DMS53 (cell line): ENCODE measurements around the gene C5AR2.
"Not testable (repeated sequence)": the region's sequence is repeated elsewhere in the genome, so short reads cannot be mapped to it uniquely, and the experiment has no call there.

Experiments
- DNase-seq: peaks from one replicate; lab custom pipeline; 2025; lab: John Stamatoyannopoulos, UW

Gene C5AR2

GRCh38 chr19:47363758-47364531 lies 32.0 kb downstream of the C5AR2 start:
- peak; percentile 24 for DNase-seq

DNA sequence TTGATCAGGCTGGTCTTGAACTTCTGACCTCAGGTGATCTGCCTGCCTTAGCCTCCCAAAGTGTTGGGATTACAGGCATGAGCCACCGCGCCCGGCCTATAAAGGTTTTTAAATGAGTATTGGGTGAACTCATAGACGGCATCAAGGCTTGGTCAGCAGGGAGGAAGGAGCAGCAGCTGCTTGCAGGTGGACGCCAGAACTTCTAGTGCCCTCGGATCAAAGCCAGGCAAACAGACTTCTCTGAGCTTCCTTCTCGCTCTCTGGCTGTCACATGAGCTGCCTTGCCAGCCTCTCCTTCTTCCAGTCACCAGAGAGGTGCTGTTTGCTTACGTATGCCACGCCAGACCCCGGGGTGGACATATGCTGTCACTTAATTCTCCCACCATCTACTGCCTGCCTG lies 33.5 kb downstream of the C5AR2 start:
- DNase-seq, result not testable (repeated sequence)

GRCh38 chr19:47370045-47370611 lies 38.2 kb downstream of the C5AR2 start:
- no peak for DNase-seq

- no peak for DNase-seq
These were observed 39.3 kb downstream of the C5AR2 start for GRCh38 chr19:47371261-47371660.

- no peak for DNase-seq
These were observed 40.6 kb downstream of the C5AR2 start for GRCh38 chr19:47372603-47373002.

- DNase-seq, result no peak
These were observed 41.6 kb downstream of the C5AR2 start for GRCh38 chr19:47373246-47374240.

DNA sequence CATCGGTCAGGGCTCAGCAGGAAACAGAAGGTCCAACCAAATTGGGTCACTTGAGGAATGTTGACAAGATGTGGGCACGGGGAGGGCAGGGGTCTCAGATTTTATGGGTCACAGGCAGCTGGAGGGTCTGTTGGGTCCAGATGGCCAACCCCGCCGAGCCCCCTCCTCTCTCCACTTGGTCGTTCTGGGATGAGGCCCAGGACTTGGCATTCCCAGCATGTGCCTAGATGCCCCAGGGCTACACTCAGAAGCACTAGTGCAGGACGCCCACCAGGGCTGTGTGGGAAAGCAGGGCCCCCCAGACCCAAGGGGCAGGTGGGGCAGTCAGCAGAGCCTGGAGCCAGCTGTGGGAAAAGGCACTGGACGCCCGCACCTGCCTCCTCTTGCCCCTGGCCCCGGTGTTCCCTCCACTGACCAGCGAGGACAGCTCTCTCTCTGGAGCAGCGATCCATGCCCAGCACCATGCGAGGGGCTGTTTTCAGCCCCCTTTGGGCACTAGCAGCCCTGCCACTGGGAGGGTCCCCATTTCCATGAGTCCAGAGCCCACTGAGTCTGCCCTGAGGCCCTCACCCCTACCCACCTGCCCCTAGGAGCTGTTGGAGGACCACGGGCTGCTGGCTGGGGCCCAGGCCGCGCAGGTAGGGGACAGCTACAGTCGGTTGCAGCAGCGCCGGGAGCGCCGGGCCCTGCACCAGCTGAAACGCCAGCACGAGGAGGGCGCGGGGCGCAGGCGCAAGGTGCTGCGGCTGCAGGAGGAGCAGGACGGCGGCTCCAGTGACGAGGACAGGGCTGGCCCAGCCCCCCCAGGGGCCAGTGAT lies 43.1 kb downstream of the C5AR2 start:
- no peak for DNase-seq

DNA sequence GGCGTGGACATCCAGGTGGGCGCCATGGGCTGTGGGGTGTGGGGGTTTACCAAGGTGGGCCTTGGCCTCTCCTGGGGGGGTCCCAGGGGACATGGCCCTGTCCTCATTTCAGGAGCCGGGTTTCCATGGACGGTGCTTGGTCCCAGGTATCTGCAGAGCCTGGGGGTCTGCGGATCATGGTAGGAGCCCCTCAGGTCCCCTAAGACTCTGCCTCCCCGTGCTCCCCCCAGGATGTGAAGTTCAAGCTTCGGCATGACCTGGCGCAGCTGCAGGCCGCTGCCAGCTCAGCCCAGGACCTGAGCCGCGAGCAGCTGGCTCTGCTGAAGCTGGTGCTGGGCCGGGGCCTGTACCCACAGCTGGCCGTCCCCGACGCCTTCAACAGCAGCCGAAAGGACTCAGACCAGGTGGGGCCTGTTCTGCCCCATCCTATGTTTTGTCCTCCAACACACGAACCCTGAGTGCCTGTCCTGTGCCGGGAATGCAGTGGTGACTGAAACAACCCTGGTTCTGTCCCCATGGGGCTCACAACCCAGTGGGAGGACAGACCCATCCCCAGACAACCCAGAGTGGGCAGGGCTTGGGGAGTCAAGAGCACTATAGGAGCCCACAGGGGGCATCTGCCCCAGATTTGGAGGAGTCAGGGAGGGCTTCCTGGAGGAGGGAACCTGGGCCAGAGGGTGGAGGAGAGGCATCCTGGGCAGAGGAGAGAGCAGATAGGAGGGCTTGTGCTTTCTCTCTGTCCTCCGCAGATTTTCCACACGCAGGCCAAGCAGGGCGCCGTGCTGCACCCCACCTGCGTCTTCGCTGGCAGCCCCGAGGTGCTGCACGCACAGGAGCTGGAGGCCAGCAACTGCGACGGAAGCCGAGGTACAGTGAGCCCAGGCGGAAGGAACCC lies 44.0 kb downstream of the C5AR2 start:
- DNase-seq, result no peak

DNA sequence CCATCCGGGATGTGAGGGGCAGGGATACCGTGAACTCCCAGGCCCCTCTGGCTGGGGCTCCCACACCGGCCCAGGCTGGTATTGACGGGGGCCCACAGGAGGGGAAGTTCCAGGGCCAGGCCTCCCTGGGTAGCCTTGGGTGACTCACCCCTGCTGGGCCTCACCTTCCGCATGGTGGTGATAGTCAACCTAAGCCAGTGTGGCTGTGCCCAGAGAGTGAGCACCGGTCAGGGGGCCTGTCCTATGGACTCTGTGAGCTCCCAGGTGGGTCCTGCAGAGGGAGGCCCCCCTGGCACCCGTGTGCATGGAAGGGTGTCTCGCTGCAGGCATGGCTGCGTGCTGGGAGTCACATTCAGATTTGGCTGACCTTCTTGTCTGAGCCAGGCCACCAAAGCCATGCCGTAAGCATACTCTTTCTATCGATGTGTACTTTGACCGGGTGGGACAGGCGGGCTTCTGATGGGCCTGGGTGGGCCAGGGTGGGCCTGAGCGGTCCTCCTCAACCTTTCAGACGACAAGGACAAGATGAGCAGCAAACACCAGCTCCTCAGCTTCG lies 44.7 kb downstream of the C5AR2 start:
- DNase-seq, result no peak

DNA sequence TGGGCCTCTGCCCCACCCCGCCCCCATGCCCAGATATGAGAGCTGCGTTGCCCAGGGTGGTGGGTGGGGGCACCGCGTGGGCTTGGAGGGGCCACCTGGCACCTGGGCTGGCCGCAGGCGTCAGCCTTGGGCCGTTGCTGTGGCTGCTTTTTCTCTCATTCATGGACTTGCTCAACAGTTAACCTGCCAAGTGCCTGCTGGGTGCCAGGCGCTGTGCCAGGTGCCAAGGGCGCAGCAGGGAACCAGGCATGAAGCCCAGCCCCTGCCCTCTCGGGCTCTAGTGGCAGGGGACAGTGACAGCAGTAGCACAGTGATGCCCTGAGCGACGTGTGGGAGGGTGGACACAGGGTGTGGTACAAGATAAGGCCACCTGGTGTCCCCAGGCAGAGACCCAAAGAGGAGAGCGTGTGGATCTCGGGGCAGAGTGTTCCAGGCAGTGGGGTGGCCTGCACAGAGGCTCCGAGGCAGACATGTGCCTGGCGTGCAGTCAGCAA lies 45.3 kb downstream of the C5AR2 start:
- DNase-seq, result no peak

DNA sequence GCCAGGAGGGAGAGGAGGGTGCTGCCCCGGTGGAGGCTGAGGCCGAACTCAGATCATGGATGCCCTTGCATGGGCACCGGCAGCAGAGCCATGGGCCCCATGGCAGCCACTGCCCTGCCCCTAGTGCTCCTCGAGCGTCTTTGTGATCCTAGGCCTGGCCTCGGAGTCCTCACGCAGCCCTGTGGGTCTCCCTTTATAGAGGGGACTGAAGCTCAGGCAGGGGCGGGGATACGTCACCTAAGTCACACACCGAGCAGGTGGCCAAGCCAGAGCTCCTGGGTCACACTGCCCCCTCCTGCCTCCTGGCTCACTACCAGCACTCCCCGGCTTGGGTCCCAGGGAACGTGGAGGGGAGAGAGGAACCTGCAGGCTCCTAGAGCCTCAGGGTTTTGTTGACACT lies 45.8 kb downstream of the C5AR2 start:
- DNase-seq, result no peak

- no peak for DNase-seq
These were observed 46.3 kb downstream of the C5AR2 start for GRCh38 chr19:47378246-47378645.

- DNase-seq, result no peak
These were observed 47.5 kb downstream of the C5AR2 start for GRCh38 chr19:47379381-47379938.

DNA sequence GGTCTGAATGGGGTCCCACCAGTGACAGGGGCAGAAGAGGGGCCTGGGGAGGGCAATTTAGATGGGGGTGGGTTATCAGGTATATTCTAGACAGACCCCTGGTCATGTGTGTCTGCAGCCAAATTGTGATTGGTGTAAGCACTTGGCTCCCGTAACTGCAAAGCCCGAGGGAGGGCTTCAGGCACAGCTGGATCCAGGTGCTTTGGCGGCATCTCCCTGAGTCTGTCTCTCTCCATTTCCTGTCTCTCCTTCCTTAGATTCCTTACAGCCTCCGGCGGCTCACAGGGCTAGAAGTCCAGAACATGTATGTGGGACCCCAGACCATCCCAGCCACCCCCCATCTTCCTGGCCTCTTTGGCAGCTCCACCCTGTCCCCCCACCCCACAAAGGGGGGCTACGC lies 48.6 kb downstream of the C5AR2 start:
- DNase-seq, result no peak

GRCh38 chr19:47381121-47381520 lies 49.1 kb downstream of the C5AR2 start:
- DNase-seq, result no peak

GRCh38 chr19:47381653-47382279 lies 49.8 kb downstream of the C5AR2 start:
- DNase-seq, result no peak

DNA sequence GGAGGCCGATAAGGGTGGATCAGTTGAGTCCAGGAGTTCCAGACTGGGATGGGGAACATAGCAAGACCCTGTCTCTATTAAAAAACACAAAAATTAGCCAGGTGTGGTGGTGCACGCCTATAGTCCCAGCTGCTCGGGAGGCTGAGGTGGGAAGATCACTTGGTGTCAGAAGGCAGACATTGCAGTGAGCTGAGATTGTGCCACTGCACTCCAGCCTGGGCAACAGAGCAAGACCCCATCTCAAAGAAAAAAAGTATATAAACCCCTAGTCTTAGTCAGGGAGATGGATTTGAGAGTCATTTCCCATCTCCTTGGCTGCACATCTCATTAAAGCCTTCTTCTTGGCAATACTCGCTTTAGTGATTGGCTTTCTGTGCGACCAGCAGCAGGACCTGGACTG lies 51.9 kb downstream of the C5AR2 start:
- not testable (repeated sequence) for DNase-seq

GRCh38 chr19:47384533-47384932 lies 52.6 kb downstream of the C5AR2 start:
- not testable (repeated sequence) for DNase-seq

DNA sequence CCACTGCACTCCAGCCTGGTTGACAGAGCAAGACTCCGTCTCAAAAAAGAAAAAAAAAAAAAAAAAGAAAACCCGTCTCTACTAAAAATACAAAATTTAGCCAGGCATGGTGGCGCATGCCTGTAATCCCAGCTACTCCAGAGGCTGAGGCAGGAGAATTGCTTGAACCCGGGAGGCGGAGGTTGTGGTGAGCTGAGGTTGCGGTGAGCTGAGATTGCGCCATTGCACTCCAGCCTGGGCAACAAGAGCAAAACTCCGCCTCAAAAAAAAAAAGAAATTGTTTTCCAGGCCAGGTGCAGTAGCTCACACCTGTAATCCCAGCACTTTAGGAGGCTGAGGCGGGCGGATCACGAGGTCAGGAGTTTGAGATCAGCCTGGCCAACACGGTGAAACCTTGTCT lies 54.6 kb downstream of the C5AR2 start:
- DNase-seq, result not testable (repeated sequence)
